ENCODE data around the gene PCDH8. TPM values are rescaled to one million over a fixed set of nuclear protein-coding genes. Genes with fewer than 3 reads are reported as not detected.
A peak's percentile ranks its signal among the peaks of the same experiment; 100 is the strongest.

The PCDH8 gene
- total and polyA plus RNA-seq, 2 of the 13 experiments (the other 11 are each of a cell fraction or from before 2014, with no cell fraction given): not detected

DNA sequence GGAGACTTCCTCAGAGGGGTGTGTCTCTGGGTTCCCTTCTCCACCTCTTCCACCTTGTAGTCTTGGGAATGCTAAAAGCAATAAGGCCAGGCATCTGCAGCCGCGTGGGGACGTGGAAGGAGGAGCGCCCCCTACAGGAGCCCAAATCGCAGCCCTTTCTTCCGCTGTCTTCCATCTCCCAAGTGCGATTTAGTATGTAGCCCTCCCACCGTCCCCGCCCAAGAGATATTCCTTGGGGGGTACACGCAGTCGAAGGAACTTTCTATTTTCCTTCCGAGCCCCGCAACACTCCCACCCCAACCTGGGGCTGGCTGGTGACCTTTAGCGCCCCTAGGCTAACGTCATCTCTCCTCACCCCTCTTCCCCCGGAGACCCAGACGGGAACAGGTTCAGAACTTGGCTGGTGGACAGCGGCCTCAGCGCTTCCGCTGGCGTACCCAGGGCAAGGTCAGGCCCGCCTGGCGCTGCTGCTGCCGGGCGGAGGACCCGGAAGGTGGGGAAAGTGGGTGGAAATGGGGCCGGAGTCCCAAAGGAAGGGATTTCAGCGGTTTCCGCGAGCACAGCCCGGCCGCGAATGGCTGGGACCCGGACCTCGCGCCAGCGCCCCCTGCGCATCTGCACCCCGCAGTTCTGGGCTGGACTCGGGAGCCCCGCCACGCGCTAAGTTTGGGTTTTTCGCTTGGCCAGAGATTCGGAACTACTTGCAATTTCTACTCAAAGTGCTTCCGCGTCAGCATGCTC, 2.1 kb upstream of the PCDH8 start (continued):
- TF ChIP-seq, protein P1, sequence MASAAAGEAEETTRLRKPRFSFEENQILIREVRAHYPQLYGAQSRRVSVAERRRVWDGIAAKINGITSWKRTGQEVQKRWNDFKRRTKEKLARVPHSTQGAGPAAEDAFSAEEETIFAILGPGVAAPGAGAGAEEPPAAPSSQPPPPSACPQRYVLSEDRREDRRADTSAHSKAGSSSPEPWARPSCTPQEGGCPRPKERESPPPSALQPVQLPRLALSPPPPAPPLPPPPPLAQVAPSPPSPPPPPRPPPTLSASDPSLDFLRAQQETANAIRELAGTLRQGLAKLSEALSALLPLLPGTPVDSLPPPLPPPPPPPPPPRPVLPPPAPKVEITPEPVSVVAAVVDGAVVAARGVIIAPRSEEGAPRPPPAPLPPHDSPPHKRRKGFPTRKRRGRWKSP (CRISPR knock-in tag; IDR thresholded peaks at IDR 0.05): peak; percentile 55; the same call in 1 of the 2 replicates
- TF ChIP-seq ZNF335 (CRISPR knock-in tag; IDR thresholded peaks at IDR 0.05) (peak; percentile 40; the same call in 1 of the 2 replicates), IRF2 (CRISPR knock-in tag; IDR thresholded peaks at IDR 0.05) (peak; percentile 74; the same call in 1 of the 2 replicates), ELF3 (CRISPR knock-in tag; IDR thresholded peaks at IDR 0.05) (peak; percentile 89), ZNF317 (CRISPR knock-in tag; IDR thresholded peaks at IDR 0.05) (0 out of 2 replicates have a peak, but pooled peaks have one; percentile 56), SETDB1 (CRISPR knock-in tag; IDR thresholded peaks at IDR 0.05; ENCODE audit: borderline replicate concordance) (peak; percentile 56; the same call in 1 of the 2 replicates), PAX8 (CRISPR knock-in tag; IDR thresholded peaks at IDR 0.05; ENCODE audit: borderline replicate concordance) (no peak), FOXC1 (CRISPR knock-in tag; IDR thresholded peaks at IDR 0.05; ENCODE audit: borderline replicate concordance) (peak; percentile 66; the same call in 1 of the 2 replicates), ZNF879 (CRISPR knock-in tag; IDR thresholded peaks at IDR 0.05) (peak; percentile 88; the same call in 1 of the 2 replicates), RAD21 (CRISPR knock-in tag; IDR thresholded peaks at IDR 0.05) (no peak), MYC (CRISPR knock-in tag; IDR thresholded peaks at IDR 0.05; ENCODE audit: borderline replicate concordance) (peak; percentile 55; the same call in 1 of the 2 replicates), ZNF224 (CRISPR knock-in tag; IDR thresholded peaks at IDR 0.05) (0 out of 2 replicates have a peak, but pooled peaks have one; percentile 59), ZNF7 (CRISPR knock-in tag; IDR thresholded peaks at IDR 0.05) (0 out of 2 replicates have a peak, but pooled peaks have one; percentile 10), ZNF678 (CRISPR knock-in tag; IDR thresholded peaks at IDR 0.05) (no peak), ZBTB7A (CRISPR knock-in tag; IDR thresholded peaks at IDR 0.05) (no peak), ZNF766 (CRISPR knock-in tag; IDR thresholded peaks at IDR 0.05; ENCODE audit: borderline replicate concordance) (peak; percentile 80; the same call in 1 of the 2 replicates), GATAD2A (CRISPR knock-in tag; IDR thresholded peaks at IDR 0.05) (peak; percentile 47; the same call in 1 of the 2 replicates)
- TF ChIP-seq, protein P2, sequence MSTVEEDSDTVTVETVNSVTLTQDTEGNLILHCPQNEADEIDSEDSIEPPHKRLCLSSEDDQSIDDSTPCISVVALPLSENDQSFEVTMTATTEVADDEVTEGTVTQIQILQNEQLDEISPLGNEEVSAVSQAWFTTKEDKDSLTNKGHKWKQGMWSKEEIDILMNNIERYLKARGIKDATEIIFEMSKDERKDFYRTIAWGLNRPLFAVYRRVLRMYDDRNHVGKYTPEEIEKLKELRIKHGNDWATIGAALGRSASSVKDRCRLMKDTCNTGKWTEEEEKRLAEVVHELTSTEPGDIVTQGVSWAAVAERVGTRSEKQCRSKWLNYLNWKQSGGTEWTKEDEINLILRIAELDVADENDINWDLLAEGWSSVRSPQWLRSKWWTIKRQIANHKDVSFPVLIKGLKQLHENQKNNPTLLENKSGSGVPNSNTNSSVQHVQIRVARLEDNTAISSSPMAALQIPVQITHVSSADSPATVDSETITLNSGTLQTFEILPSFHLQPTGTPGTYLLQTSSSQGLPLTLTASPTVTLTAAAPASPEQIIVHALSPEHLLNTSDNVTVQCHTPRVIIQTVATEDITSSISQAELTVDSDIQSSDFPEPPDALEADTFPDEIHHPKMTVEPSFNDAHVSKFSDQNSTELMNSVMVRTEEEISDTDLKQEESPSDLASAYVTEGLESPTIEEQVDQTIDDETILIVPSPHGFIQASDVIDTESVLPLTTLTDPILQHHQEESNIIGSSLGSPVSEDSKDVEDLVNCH (CRISPR knock-in tag; IDR thresholded peaks at IDR 0.05): no peak
- TF ChIP-seq, protein P3, sequence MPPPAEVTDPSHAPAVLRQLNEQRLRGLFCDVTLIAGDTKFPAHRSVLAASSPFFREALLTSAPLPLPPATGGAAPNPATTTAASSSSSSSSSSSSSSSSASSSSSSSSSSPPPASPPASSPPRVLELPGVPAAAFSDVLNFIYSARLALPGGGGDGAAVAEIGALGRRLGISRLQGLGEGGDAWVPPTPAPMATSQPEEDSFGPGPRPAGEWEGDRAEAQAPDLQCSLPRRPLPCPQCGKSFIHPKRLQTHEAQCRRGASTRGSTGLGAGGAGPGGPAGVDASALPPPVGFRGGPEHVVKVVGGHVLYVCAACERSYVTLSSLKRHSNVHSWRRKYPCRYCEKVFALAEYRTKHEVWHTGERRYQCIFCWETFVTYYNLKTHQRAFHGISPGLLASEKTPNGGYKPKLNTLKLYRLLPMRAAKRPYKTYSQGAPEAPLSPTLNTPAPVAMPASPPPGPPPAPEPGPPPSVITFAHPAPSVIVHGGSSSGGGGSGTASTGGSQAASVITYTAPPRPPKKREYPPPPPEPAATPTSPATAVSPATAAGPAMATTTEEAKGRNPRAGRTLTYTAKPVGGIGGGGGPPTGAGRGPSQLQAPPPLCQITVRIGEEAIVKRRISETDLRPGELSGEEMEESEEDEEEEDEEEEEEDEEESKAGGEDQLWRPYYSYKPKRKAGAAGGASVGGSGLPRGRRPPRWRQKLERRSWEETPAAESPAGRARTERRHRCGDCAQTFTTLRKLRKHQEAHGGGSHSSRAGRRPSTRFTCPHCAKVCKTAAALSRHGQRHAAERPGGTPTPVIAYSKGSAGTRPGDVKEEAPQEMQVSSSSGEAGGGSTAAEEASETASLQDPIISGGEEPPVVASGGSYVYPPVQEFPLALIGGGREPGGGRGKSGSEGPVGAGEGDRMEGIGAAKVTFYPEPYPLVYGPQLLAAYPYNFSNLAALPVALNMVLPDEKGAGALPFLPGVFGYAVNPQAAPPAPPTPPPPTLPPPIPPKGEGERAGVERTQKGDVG (CRISPR knock-in tag; IDR thresholded peaks at IDR 0.05; ENCODE audit: borderline replicate concordance): no peak
- TF ChIP-seq, protein P4, sequence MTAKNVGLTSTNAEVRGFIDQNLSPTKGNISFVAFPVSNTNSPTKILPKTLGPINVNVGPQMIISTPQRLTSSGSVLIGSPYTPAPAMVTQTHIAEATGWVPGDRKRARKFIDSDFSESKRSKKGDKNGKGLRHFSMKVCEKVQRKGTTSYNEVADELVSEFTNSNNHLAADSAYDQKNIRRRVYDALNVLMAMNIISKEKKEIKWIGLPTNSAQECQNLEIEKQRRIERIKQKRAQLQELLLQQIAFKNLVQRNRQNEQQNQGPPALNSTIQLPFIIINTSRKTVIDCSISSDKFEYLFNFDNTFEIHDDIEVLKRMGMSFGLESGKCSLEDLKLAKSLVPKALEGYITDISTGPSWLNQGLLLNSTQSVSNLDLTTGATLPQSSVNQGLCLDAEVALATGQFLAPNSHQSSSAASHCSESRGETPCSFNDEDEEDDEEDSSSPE (CRISPR knock-in tag; IDR thresholded peaks at IDR 0.05): no peak
- TF ChIP-seq, protein P5, sequence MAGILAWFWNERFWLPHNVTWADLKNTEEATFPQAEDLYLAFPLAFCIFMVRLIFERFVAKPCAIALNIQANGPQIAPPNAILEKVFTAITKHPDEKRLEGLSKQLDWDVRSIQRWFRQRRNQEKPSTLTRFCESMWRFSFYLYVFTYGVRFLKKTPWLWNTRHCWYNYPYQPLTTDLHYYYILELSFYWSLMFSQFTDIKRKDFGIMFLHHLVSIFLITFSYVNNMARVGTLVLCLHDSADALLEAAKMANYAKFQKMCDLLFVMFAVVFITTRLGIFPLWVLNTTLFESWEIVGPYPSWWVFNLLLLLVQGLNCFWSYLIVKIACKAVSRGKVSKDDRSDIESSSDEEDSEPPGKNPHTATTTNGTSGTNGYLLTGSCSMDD (CRISPR knock-in tag; IDR thresholded peaks at IDR 0.05): 0 out of 2 replicates have a peak, but pooled peaks have one; percentile 64
